HUES64 (cell line): ENCODE results near the gene TMA16.
"Not testable (repeated sequence)": the region's sequence is repeated elsewhere in the genome, so short reads cannot be mapped to it uniquely, and the experiment has no call there.

Source experiments
- H3K27ac ChIP-seq: 2 replicates; pipeline ENCODE4 v1.7.0; 2013; ENCODE audit warnings: low read depth, low read length, inconsistent platforms
- H3K27me3 ChIP-seq: 2 replicates; pipeline ENCODE4 v1.6.1; 2013; ENCODE audit warnings: mild to moderate bottlenecking, low read length; ENCODE audit not compliant: insufficient read depth
- H3K36me3 ChIP-seq: 2 replicates; pipeline ENCODE4 v1.6.1; 2013; ENCODE audit warnings: mild to moderate bottlenecking, low read length; ENCODE audit not compliant: insufficient read depth
- H3K4me1 ChIP-seq: 2 replicates; pipeline ENCODE4 v1.6.1; 2013; ENCODE audit warnings: mild to moderate bottlenecking, low read length, moderate library complexity; ENCODE audit not compliant: insufficient read depth
- H3K4me3 ChIP-seq: 2 replicates; pipeline ENCODE4 v1.5.1; 2013; ENCODE audit warnings: mild to moderate bottlenecking, low read length, moderate library complexity
- H3K9ac ChIP-seq: 2 replicates; pipeline ENCODE4 v1.6.1; 2013; ENCODE audit warnings: mild to moderate bottlenecking, low read depth, low read length
- H3K9me3 ChIP-seq: 2 replicates; pipeline ENCODE4 v1.6.1; 2013; ENCODE audit warnings: low read depth, low read length; ENCODE audit not compliant: insufficient read depth
- WGBS: fragments of 150-250, 120-280 bp; methylation state at CpG from one replicate; pipeline ENCODE4 v1.1.7; 2013; ENCODE audit warnings: missing lambda C conversion rate; 5-methylcytosine and 5-hydroxymethylcytosine counted together

The TMA16 gene

DNA sequence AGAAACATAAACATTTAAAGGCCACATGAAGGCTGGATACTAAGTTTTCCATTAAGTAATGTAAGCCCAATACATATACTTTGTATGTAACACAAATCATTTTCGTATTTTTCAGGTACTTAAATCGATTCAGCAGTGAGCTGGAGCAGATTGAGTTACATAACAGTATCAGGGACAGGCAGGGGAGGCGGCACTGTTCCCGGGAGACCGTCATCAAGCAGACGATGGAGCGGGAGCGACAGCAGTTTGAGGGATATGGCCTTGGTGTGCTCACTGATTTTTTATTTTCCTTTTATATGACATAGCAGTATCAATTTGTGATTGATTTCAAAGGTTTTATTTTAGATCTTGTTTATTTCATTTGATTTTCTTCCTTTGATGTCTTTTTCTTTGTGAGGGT, 20.7 kb downstream of the TMA16 start:
- no peaks in the 10 kb centered on the region for H3K4me1 ChIP-seq
- H3K36me3 ChIP-seq = peaks cover 100% of the 10 kb centered on the region
- no peak overlapping the region for H3K4me3 ChIP-seq
- no peaks in the 10 kb centered on the region for H3K9me3 ChIP-seq
- no peak overlapping the region for H3K27ac ChIP-seq
- H3K9ac ChIP-seq = no peak overlapping the region
- H3K27me3 ChIP-seq = no peaks in the 10 kb centered on the region
- WGBS = 99% methylated on average over 8 of the region's 8 CpGs

DNA sequence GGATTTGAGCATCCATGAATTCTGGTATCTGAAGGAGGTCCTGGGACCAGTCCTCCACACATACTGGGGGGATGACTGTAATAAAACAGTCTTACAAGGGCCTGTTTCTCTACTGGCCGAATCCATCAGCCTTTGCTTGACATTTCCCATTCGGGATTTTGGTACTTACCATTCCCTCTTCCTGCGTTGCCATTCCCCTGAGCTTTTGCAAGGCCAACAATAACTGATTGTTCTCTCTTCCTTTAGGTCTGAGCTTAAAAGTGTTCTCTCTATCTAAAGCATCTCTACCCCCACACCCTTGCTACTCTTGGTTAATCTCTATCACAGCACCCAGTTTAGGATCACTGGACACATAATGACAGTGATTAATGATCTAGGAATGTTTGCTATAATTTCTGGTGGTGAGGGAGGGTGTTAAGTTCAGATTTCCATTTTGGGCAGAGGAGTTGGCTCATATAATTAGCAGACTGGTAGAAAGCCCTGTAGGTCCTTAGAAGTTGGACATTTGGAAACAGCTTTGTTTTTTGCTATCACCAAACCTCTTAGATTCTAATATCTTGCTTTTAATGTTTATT, 29.4 kb downstream of the TMA16 start:
- 97% methylated on average over 3 of the region's 3 CpGs for WGBS
- Histone ChIP-seq H3K9ac (no peak overlapping the region), H3K27ac (no peak overlapping the region), H3K27me3 (no peaks in the 10 kb centered on the region), H3K4me1 (peaks cover 8% of the 10 kb centered on the region; the same call in 1 of the 2 replicates), H3K36me3 (peaks cover 99% of the 10 kb centered on the region), H3K4me3 (no peak overlapping the region), H3K9me3 (no peaks in the 10 kb centered on the region)

DNA sequence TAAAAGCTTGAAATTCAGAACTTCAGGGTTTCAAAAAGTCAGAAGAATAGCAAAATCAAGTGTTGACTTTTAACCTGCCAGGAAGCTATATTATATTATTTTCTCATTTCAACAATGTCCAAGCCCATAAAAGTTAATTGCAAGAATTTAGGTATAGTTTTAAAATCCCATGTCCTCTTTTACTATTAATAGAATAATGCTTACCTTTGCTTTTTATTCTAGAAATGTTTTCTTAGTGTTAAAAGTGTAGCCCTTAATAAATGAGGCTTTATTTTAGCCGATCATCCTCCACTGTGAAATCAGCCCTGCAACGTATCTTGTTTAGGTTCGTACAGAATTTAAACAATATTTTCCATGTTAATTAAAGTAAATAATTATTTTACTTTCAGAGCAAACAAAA, 31.5 kb downstream of the TMA16 start:
- Histone ChIP-seq H3K9ac (no peak overlapping the region), H3K4me1 (peaks cover 8% of the 10 kb centered on the region; the same call in 1 of the 2 replicates), H3K9me3 (no peaks in the 10 kb centered on the region), H3K4me3 (no peak overlapping the region), H3K27ac (0 out of 2 replicates have a peak overlapping the region, but pooled peaks have one; percentile 1), H3K27me3 (no peaks in the 10 kb centered on the region), H3K36me3 (peaks cover 99% of the 10 kb centered on the region)
- WGBS = no CpG with 5 or more reads among the region's 3 CpGs

DNA sequence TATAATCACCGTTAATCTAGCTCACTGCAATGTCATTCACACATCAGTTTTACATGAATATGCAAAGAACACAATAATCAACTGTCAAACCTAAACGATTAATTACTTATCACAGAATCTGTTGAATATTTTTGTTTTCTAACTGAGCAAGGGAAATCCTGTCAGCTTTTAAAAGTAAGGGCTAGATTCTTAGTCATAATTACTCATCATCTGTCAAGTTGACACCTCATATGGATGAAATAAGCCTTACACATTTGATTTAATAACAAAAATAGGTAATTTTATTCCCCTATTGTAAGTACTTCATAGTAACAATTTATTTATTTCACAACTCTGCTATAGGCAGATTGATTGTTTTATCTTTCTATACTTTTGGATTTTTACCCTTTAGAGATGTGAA, 32.7 kb downstream of the TMA16 start:
- Histone ChIP-seq H3K36me3 (peaks cover 98% of the 10 kb centered on the region), H3K4me1 (peaks cover 8% of the 10 kb centered on the region; the same call in 1 of the 2 replicates), H3K9me3 (no peaks in the 10 kb centered on the region), H3K4me3 (no peak overlapping the region), H3K27ac (no peak overlapping the region), H3K27me3 (no peaks in the 10 kb centered on the region), H3K9ac (no peak overlapping the region)
- 100% methylated on average over 1 of the region's 2 CpGs for WGBS

DNA sequence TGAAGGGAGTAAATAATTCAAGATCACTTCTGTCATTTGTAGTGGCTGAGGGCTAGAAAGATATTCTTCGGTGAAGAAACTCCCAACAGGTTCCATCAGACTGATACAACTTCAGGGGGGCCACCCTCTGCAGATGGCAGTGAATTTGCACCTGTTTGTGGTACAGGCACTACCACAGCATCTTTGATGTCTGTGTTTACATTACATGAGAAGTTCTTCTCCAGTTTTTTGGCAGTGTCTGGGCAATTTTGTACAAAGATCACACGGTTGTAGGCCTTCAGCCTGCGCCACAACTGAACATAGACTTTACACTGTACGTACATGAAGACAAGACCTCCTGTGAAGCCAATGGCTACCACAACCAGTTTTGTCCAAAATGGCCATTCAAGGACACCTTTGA, 34.2 kb downstream of the TMA16 start:
- no peak overlapping the region for H3K9ac ChIP-seq
- no peak overlapping the region for H3K27ac ChIP-seq
- peaks cover 87% of the 10 kb centered on the region for H3K36me3 ChIP-seq
- 94% methylated on average over 4 of the region's 4 CpGs for WGBS
- H3K4me1 ChIP-seq = peaks cover 8% of the 10 kb centered on the region; the same call in 1 of the 2 replicates
- H3K4me3 ChIP-seq = no peak overlapping the region
- H3K9me3 ChIP-seq = no peaks in the 10 kb centered on the region
- no peaks in the 10 kb centered on the region for H3K27me3 ChIP-seq

DNA sequence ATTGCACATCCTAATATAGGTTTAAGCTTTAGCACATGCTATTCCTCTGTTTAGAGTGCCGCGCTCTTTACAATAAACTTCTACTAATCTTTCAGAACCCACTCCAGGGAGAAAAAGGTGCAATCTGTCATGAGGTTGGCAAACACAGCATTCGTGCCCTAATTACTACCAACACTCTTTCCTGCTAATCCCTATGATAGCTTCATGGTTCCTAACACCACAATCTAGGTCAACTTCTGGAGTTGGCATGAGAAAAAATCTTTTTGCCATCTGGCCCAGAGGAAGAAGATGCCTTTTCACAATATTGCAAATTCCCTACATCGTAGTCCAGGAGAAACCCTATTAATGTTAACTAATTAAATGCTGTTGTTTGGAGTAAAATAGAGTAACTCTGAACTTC, 39.6 kb downstream of the TMA16 start:
- H3K4me1 ChIP-seq = 0 out of 2 replicates have a peak, but pooled peaks cover 9% of the 10 kb centered on the region
- H3K9ac ChIP-seq = no peak overlapping the region
- H3K27ac ChIP-seq = no peak overlapping the region
- 93% methylated on average over 3 of the region's 4 CpGs for WGBS
- no peaks in the 10 kb centered on the region for H3K27me3 ChIP-seq
- no peak overlapping the region for H3K4me3 ChIP-seq
- H3K36me3 ChIP-seq = peaks cover 33% of the 10 kb centered on the region
- H3K9me3 ChIP-seq = no peaks in the 10 kb centered on the region

DNA sequence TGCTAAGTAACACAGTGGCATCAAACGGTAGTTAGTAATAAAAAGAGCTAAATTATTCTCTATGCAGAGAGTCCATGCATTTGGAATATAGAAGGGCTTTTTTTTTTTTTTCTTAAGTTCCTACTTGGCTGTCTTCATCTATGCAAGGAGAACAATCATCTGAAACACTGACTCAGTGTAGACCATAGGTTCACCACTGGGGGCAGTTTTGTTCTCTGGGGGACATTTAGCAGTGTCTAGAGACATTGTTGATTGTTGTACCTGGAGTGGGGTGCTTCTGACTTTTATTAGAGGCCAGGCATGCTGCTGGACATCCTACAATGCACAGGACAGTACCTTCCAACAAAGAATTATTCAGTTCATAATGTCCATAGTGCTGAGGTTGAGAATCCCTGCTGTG, 41.2 kb downstream of the TMA16 start:
- Histone ChIP-seq H3K27me3 (no peaks in the 10 kb centered on the region), H3K4me3 (no peak overlapping the region), H3K9ac (no peak overlapping the region), H3K36me3 (peaks cover 18% of the 10 kb centered on the region), H3K4me1 (0 out of 2 replicates have a peak, but pooled peaks cover 9% of the 10 kb centered on the region), H3K27ac (no peak overlapping the region), H3K9me3 (no peaks in the 10 kb centered on the region)
- WGBS = 90% methylated on average over 1 of the region's 1 CpG

DNA sequence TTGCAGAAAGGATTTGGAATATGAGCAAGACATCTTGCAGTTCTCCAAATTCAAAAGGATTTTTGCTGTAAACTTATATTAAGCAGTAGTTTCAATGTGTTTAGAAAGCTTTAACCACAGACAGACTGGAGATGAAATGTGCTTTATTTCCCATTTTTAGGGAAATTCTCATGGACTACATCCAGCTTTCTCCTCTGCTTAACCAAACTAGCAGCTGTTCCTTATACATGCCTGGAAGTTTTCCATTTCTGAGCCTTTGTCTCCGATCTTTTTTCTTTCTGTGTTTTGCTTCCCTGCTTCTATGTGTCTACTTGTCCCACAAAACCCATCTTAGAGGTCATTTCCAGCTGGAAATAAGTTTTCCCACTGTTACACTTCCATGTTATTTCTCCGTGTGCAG, 41.6 kb downstream of the TMA16 start:
- Histone ChIP-seq H3K27ac (no peak overlapping the region), H3K4me3 (no peak overlapping the region), H3K27me3 (no peaks in the 10 kb centered on the region), H3K36me3 (peaks cover 13% of the 10 kb centered on the region), H3K4me1 (0 out of 2 replicates have a peak, but pooled peaks cover 9% of the 10 kb centered on the region), H3K9ac (no peak overlapping the region), H3K9me3 (no peaks in the 10 kb centered on the region)
- WGBS = 94% methylated on average over 2 of the region's 2 CpGs

DNA sequence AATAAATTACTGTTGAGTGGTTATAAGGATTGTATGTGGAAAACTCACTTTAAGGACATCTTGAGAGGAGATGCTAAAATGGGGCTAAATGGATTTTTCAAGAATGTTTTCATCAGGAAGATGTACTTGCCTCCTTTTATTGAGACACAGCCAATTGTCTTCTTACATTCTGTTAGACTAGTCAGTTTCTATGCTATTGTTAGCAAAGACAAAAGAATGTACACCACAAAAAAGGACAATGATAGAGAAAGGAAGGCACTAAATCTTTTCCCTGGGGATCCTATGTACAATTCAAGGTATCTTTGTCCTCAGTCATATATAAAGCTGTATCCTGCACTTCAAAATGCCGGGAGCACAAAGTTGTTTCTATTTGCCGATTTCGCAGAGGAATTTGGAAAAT, 42.6 kb downstream of the TMA16 start:
- Histone ChIP-seq H3K27ac (no peak overlapping the region), H3K36me3 (peaks cover 5% of the 10 kb centered on the region), H3K4me3 (no peak overlapping the region), H3K9ac (no peak overlapping the region), H3K4me1 (peaks cover 9% of the 10 kb centered on the region; the same call in 1 of the 2 replicates), H3K9me3 (no peaks in the 10 kb centered on the region), H3K27me3 (no peaks in the 10 kb centered on the region)
- 89% methylated on average over 3 of the region's 3 CpGs for WGBS

DNA sequence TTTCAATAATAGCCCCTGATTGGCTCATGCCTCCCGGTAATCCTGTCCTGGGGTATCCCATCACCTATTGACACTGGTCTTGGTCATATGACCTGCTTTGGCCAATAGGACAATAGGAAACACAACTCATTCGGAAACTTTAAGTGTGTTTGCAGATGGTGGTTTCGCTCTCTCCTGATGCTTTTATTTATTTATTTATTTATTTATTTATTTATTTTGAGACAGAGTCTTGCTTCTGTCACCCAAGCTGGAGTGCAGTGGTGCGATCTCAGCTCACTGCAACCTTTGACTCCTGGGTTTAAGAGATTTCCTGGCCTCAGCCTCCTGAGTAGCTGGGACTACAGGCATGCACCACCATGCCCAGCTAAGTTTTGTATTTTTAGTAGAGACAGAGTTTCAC, 44.3 kb downstream of the TMA16 start:
- not testable (repeated sequence) for H3K4me3 ChIP-seq, H3K27me3 ChIP-seq, H3K4me1 ChIP-seq, H3K9ac ChIP-seq, H3K27ac ChIP-seq, H3K9me3 ChIP-seq, H3K36me3 ChIP-seq
- 73% methylated on average over 3 of the region's 4 CpGs for WGBS

DNA sequence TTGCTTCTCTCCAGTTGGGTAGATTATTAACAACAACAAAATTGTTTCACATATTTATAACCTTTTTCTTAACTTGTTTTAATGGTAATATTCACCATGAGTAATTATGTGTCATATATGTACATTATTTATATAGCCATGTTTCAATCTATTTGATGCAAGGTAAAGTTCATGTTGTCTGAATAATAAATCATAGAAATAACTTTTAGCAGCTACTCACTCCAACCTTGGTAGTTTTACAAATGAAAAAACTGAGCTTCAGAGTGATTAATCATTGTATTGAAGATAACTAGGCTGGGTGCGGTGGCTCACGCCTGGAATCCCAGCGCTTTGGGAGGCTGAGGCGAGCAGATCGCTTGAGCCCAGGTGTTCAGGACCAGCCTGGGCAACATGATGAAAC, 46.0 kb downstream of the TMA16 start:
- Histone ChIP-seq H3K36me3 (no peaks in the 10 kb centered on the region), H3K27ac (no peak overlapping the region), H3K4me3 (no peak overlapping the region), H3K9ac (no peak overlapping the region), H3K4me1 (peaks cover 9% of the 10 kb centered on the region; the same call in 1 of the 2 replicates), H3K27me3 (no peaks in the 10 kb centered on the region), H3K9me3 (no peaks in the 10 kb centered on the region)
- 96% methylated on average over 5 of the region's 5 CpGs for WGBS

DNA sequence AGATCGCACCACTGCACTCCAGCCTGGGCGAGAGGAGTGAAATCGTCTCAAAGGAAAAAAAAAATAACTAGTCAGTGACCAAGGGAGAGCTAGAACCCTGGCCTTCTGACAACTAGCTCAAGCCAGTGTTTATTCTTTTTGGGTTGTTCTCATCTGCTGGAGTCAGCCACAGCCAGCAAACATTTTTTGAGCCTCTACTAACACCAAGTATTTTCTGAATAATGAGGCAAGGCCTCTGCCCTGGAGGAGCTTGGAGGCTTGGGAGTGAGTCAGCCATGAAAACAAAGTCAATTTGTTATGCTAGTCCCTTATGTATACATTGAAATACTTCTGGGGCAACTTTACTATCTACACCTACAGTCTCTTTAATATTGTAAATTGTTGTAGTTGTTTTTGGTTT, 46.5 kb downstream of the TMA16 start:
- Histone ChIP-seq H3K36me3 (no peaks in the 10 kb centered on the region), H3K4me3 (no peak overlapping the region), H3K4me1 (peaks cover 9% of the 10 kb centered on the region; the same call in 1 of the 2 replicates), H3K27me3 (no peaks in the 10 kb centered on the region), H3K27ac (no peak overlapping the region), H3K9me3 (no peaks in the 10 kb centered on the region), H3K9ac (no peak overlapping the region)
- WGBS = 92% methylated on average over 3 of the region's 3 CpGs
